GM12892 (cell line): ENCODE data around the gene SMIM45.

Experiments
- POLR2A ChIP-seq: IDR thresholded peaks from 2 replicates; pipeline ENCODE4 v1.6.1; 2011; ENCODE audit warnings: low read depth, low read length, control low read depth
- POLR2AphosphoS5 ChIP-seq: IDR thresholded peaks from 2 replicates; pipeline ENCODE4 v1.6.1; 2011; ENCODE audit warnings: low read depth, low read length, control low read depth
- TAF1 ChIP-seq: IDR thresholded peaks from 2 replicates; pipeline ENCODE4 v1.6.1; 2011; ENCODE audit warnings: low read depth, mild to moderate bottlenecking, control low read depth, low read length, borderline replicate concordance

GRCh38 chr22:41974691-41975290 is 22.8 kb downstream of the SMIM45 start:
- TF ChIP-seq TAF1 = no peak
- TF ChIP-seq POLR2AphosphoS5 = no peak
- no peak for TF ChIP-seq POLR2A
